ENCODE results near the gene MYBBP1A.

MYBBP1A gene

GRCh38 chr17:4523946-4524345, 31.2 kb downstream of the MYBBP1A start:
- no peak for TF ChIP-seq CTCF (IDR thresholded peaks at IDR 0.05; ENCODE audit: insufficient read depth, low read length, missing control alignments)
- no peak overlapping the region for H3K4me3 ChIP-seq (ENCODE audit: low read depth, low read length)
- CTCF ChIA-PET: interaction anchor here (3.4 kb wide), 1 partner anchor 43 kb away, joined by 9 read pairs; no protein-coding TSS in a partner anchor
- no peak for DNase-seq (ENCODE audit: low read depth, low spot score)
- POLR2A ChIA-PET: no interaction called here

GRCh38 chr17:4522661-4523060, 32.5 kb downstream of the MYBBP1A start:
- ChIA-PET POLR2A (no interaction called here), CTCF (no interaction called here)
- no peak overlapping the region for H3K4me3 ChIP-seq (ENCODE audit: low read depth, low read length)
- no peak for TF ChIP-seq CTCF (IDR thresholded peaks at IDR 0.05; ENCODE audit: insufficient read depth, low read length, missing control alignments)
- DNase-seq (ENCODE audit: low read depth, low spot score): no peak

DNA sequence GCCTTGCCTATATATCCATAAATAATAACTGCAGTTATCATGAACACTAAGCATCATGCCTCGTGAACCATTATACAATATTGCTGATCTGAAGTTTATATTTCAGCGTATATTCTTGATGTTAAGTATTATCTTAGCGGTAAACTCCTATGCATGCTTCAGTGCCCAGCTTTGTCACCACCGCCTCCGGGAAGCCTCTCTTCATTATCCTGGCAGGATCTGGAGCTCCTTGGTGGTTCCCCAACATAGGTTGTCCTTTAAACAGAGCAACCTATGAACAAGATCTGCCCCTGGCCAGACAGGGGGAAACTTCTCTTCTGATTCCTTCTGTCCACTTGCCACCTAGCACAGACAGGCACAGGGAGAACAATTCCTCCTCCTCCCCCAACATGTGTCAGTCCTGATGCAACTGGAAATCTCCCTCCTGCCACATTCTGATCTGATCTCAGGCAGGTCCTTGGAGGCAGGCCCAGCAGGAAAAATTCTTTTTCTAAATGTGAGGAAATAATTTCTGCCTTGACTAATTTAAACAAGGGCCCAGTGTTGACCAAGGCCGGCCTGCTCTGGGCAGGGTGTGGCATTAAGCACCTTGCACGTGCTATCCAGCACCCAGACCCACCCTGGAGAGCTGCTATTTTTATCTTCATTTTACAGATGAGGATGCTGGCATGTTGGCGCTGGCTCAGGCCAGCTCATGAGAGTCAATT, 34.1 kb downstream of the MYBBP1A start:
- CTCF ChIA-PET: interaction anchor here (2.0 kb wide), 1 partner anchor 46 kb away, joined by 7 read pairs; no protein-coding TSS in a partner anchor
- TF ChIP-seq CTCF (IDR thresholded peaks at IDR 0.05; ENCODE audit: insufficient read depth, low read length, missing control alignments): no peak
- DNase-seq (ENCODE audit: low read depth, low spot score): no peak
- H3K4me3 ChIP-seq (ENCODE audit: low read depth, low read length): no peak overlapping the region
- POLR2A ChIA-PET: no interaction called here

GRCh38 chr17:4520060-4520893, 34.9 kb downstream of the MYBBP1A start:
- ChIA-PET POLR2A (no interaction called here), CTCF (interaction anchor here (2.0 kb wide), 1 partner anchor 47 kb away, joined by 7 read pairs; no protein-coding TSS in a partner anchor)
- no peak for DNase-seq (ENCODE audit: low read depth, low spot score)

GRCh38 chr17:4519361-4519788, 35.8 kb downstream of the MYBBP1A start:
- CTCF ChIA-PET: no interaction called here
- POLR2A ChIA-PET: no interaction called here
- H3K4me3 ChIP-seq (ENCODE audit: low read depth, low read length): no peak overlapping the region

More at GRCh38 chr17:4520060-4520893, 34.9 kb downstream of the MYBBP1A start:
- H3K4me3 ChIP-seq (ENCODE audit: low read depth, low read length): no peak overlapping the region
- no peak for TF ChIP-seq CTCF (IDR thresholded peaks at IDR 0.05; ENCODE audit: insufficient read depth, low read length, missing control alignments)

More at GRCh38 chr17:4519361-4519788, 35.8 kb downstream of the MYBBP1A start:
- TF ChIP-seq CTCF (IDR thresholded peaks at IDR 0.05; ENCODE audit: insufficient read depth, low read length, missing control alignments): no peak
- DNase-seq (ENCODE audit: low read depth, low spot score): no peak

All from AG04449 (cell line).